ENCODE results near the gene DDR2.
"Not testable (repeated sequence)": the region's sequence is repeated elsewhere in the genome, so short reads cannot be mapped to it uniquely, and the experiment has no call there.

DDR2 gene

GRCh38 chr1:162632217-162632666 is at the start of gene DDR2:
DDR2 (plus strand) TSS chr1:162632464; CDS start chr1:162719064, 86,600 bp downstream.
- H3K9ac ChIP-seq (ENCODE audit: low read length), result no peak within 1 kb of the TSS
- TF ChIP-seq CTCF (IDR thresholded peaks at IDR 0.05; ENCODE audit: low read depth, low read length), result no peak
- no peak for TF ChIP-seq EZH2phosphoT487 (IDR thresholded peaks at IDR 0.05; ENCODE audit: low read depth)
- no peaks in the 10 kb centered on the region for H3K4me1 ChIP-seq (ENCODE audit: low read length)
- no peak within 1 kb of the TSS for H2AFZ ChIP-seq (ENCODE audit: low read depth, low read length)
- no peaks in the 10 kb centered on the region for H3K79me2 ChIP-seq (ENCODE audit: low read length)
- no peak within 1 kb of the TSS for H3K4me3 ChIP-seq (ENCODE audit: low read length)
- no peaks in the 10 kb centered on the region for H3K9me3 ChIP-seq (ENCODE audit: insufficient read depth, low read length)
- H3K4me2 ChIP-seq (ENCODE audit: low read length), result no peak within 1 kb of the TSS
- H3K27ac ChIP-seq (ENCODE audit: low read length), result no peak within 1 kb of the TSS
- H4K20me1 ChIP-seq (ENCODE audit: insufficient read depth, low read length), result no peaks in the 10 kb centered on the region
- H3K36me3 ChIP-seq (replicated peaks; ENCODE audit: low read depth, low read length), result no peaks in the 10 kb centered on the region
- H3K27me3 ChIP-seq (ENCODE audit: low read depth, low read length), result no peaks in the 10 kb centered on the region

GRCh38 chr1:162582901-162583300 is 49.4 kb upstream of the DDR2 start:
- H2AFZ ChIP-seq (ENCODE audit: low read depth, low read length); H3K27me3 ChIP-seq (ENCODE audit: low read depth, low read length); H3K4me1 ChIP-seq (ENCODE audit: low read length); H3K79me2 ChIP-seq (ENCODE audit: low read length); H3K27ac ChIP-seq (ENCODE audit: low read length); H3K9me3 ChIP-seq (ENCODE audit: insufficient read depth, low read length); H3K4me3 ChIP-seq (ENCODE audit: low read length); H4K20me1 ChIP-seq (ENCODE audit: insufficient read depth, low read length); H3K4me2 ChIP-seq (ENCODE audit: low read length); H3K9ac ChIP-seq (ENCODE audit: low read length): not testable (repeated sequence)
- H3K36me3 ChIP-seq (replicated peaks; ENCODE audit: low read depth, low read length), result peaks cover 18% of the 10 kb centered on the region

- not testable (repeated sequence) for H4K20me1 ChIP-seq (ENCODE audit: insufficient read depth, low read length); H3K9me3 ChIP-seq (ENCODE audit: insufficient read depth, low read length); H3K27me3 ChIP-seq (ENCODE audit: low read depth, low read length); H3K4me3 ChIP-seq (ENCODE audit: low read length); H3K4me1 ChIP-seq (ENCODE audit: low read length); H2AFZ ChIP-seq (ENCODE audit: low read depth, low read length); H3K9ac ChIP-seq (ENCODE audit: low read length); H3K27ac ChIP-seq (ENCODE audit: low read length); H3K79me2 ChIP-seq (ENCODE audit: low read length); H3K4me2 ChIP-seq (ENCODE audit: low read length)
- H3K36me3 ChIP-seq (replicated peaks; ENCODE audit: low read depth, low read length), result peaks cover 26% of the 10 kb centered on the region
These were observed 47.2 kb upstream of the DDR2 start for GRCh38 chr1:162585101-162585500.

- Histone ChIP-seq H3K27me3 (ENCODE audit: low read depth, low read length) (no peaks in the 10 kb centered on the region), H3K9ac (ENCODE audit: low read length) (no peak overlapping the region), H3K27ac (ENCODE audit: low read length) (no peak overlapping the region), H3K36me3 (replicated peaks; ENCODE audit: low read depth, low read length) (peaks cover 16% of the 10 kb centered on the region), H4K20me1 (ENCODE audit: insufficient read depth, low read length) (no peaks in the 10 kb centered on the region), H3K4me3 (ENCODE audit: low read length) (no peak overlapping the region), H2AFZ (ENCODE audit: low read depth, low read length) (no peak overlapping the region), H3K79me2 (ENCODE audit: low read length) (no peaks in the 10 kb centered on the region), H3K9me3 (ENCODE audit: insufficient read depth, low read length) (no peaks in the 10 kb centered on the region), H3K4me2 (ENCODE audit: low read length) (no peak overlapping the region), H3K4me1 (ENCODE audit: low read length) (peaks cover 3% of the 10 kb centered on the region; the same call in 1 of the 2 replicates)
- TF ChIP-seq EZH2phosphoT487 (IDR thresholded peaks at IDR 0.05; ENCODE audit: low read depth), result no peak
- no peak for TF ChIP-seq CTCF (IDR thresholded peaks at IDR 0.05; ENCODE audit: low read depth, low read length)
These were observed 44.9 kb upstream of the DDR2 start for GRCh38 chr1:162587347-162587746.

GRCh38 chr1:162587761-162588260 is 44.5 kb upstream of the DDR2 start:
- Histone ChIP-seq H4K20me1 (ENCODE audit: insufficient read depth, low read length) (no peaks in the 10 kb centered on the region), H3K4me1 (ENCODE audit: low read length) (peaks cover 3% of the 10 kb centered on the region; the same call in 1 of the 2 replicates), H3K4me2 (ENCODE audit: low read length) (no peak overlapping the region), H3K27ac (ENCODE audit: low read length) (no peak overlapping the region), H3K36me3 (replicated peaks; ENCODE audit: low read depth, low read length) (peaks cover 16% of the 10 kb centered on the region), H3K9ac (ENCODE audit: low read length) (no peak overlapping the region), H3K9me3 (ENCODE audit: insufficient read depth, low read length) (no peaks in the 10 kb centered on the region), H2AFZ (ENCODE audit: low read depth, low read length) (no peak overlapping the region), H3K27me3 (ENCODE audit: low read depth, low read length) (no peaks in the 10 kb centered on the region), H3K79me2 (ENCODE audit: low read length) (no peaks in the 10 kb centered on the region), H3K4me3 (ENCODE audit: low read length) (no peak overlapping the region)
- no peak for TF ChIP-seq EZH2phosphoT487 (IDR thresholded peaks at IDR 0.05; ENCODE audit: low read depth)

Measured in OCI-LY3 (cell line).